Upper lobe of left lung (tissue), 6 donors: ENCODE results near the gene C11orf54. TPM values are rescaled to one million over a fixed set of nuclear protein-coding genes. Genes with fewer than 3 reads are reported as not detected.

ENCODE experiments used
- ATAC-seq, 2 donors: fragments of 200-7000 bp; cut with Tn5 transposase; one replicate each; pipeline ENCODE4 v1.9.1; 2022; ENCODE audit warnings: mild to moderate bottlenecking in 2 of 2, moderate library complexity in 2 of 2; ENCODE audit not compliant: low FRiP score in 2 of 2
- DNase-seq, 2 donors: peaks; one replicate each; pipeline ENCODE4 v3.0.0-alpha.2; 2019 to 2020
- H3K27ac ChIP-seq, 4 donors: fragments of 200-600 bp; sonication (generic); one replicate each; pipeline ENCODE4 v1.5.1; 2016 to 2019
- H3K27me3 ChIP-seq, 4 donors: fragments of 200-600 bp; sonication (generic); one replicate each; pipeline ENCODE4 v1.5.1; 2017 to 2019
- H3K36me3 ChIP-seq, 4 donors: fragments of 200-600 bp; sonication (generic); one replicate each; pipeline ENCODE4 v1.5.1; 2016 to 2019
- H3K4me1 ChIP-seq, 4 donors: fragments of 200-600 bp; sonication (generic); one replicate each; pipeline ENCODE4 v1.5.1; 2018 to 2019
- H3K4me3 ChIP-seq, 4 donors: fragments of 200-600 bp; sonication (generic); one replicate each; pipeline ENCODE4 v1.5.1; 2017 to 2019; ENCODE audit warnings: mild to moderate bottlenecking in 2 of 4, moderate library complexity in 1 of 4
- H3K9me3 ChIP-seq, 4 donors: fragments of 200-600 bp; sonication (generic); one replicate each; pipeline ENCODE4 v1.5.1; 2018 to 2019
- CTCF ChIP-seq, 6 experiments: fragments of 450-650 bp in 4 of 6; fragments of 200-600 bp in 2 of 6; sonication (generic) in 2 of 6; IDR thresholded peaks; one replicate each; pipeline ENCODE4 v1.5.1; 2016 to 2019; ENCODE audit warnings: antibody characterized with exemption in 6 of 6
- EP300 ChIP-seq, 4 donors: sonication (generic); formaldehyde crosslinking; IDR thresholded peaks; one replicate each; pipeline ENCODE4 v1.5.1; 2017; ENCODE audit warnings: antibody characterized with exemption in 4 of 4, control low read depth in 2 of 4
- POLR2A ChIP-seq, 4 donors: fragments of 450-650 bp; IDR thresholded peaks; one replicate each; pipeline ENCODE4 v1.5.1; 2016 to 2017; ENCODE audit warnings: antibody characterized with exemption in 4 of 4, mild to moderate bottlenecking in 2 of 4
- POLR2AphosphoS5 ChIP-seq, 2 donors: sonication (generic); formaldehyde crosslinking; IDR thresholded peaks; one replicate each; pipeline ENCODE4 v1.5.1; 2017; ENCODE audit warnings: antibody characterized with exemption in 2 of 2
- WGBS, 2 donors: methylation state at CpG; one replicate each; pipeline ENCODE4 v1.1.5; 2017 to 2018; 5-methylcytosine and 5-hydroxymethylcytosine counted together
- total RNA-seq, 6 donors: library from RNA; depleted of rRNA in 4 of 6; stranded (reverse); fragments of >200 nt in 4 of 6; gene quantifications; one replicate each; pipeline versions ENCODE4 v1.1.0 to v1.2.1, GENCODE V29; 2016 to 2021
- donor health status: DM: no; HTN: no; CAD: no; lungs with moderate emphysema.
- donor health status: DM: no; HTN: yes; CAD: no; lungs with severe emphysema.

C11orf54 gene
- total RNA-seq, 6 donors from 2014 or later = 23.6 to 81.3 (median 39.8) TPM

DNA sequence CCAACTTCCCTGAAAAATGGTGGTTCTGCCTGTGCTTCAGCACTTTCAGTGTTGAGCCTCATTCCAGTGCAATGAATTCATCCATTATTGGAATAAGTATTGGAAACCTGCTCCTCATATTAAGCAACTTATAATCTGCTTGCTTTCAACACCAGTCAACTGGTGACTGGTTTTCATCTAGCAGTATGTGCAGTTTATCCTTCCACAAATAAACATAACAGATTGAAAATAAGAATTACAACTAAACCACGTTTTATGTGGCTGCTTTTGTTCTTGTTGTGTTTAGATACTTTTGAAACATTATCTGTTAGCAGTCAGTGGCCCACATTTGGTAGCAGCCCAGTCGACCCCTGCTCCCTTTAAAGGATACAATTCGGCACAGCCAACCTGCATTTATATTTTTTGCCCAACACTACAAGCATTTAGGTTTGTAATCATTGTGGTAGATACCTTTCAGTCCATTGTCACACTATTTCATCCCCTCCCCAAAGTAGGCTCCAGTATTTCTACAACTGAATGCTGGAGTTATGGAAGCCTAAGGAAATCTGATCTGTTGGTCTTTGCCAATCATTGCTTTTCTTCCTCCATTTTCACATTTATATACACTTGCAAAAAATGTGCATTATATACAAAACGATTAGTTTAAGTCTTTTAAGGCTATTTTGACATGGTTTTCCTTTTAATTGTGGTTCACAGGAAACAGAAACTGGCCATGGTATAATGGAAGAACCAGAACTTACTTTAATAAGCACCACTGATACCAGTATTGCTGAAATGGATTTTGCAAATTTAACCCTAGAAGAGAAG is 13.3 kb upstream of the C11orf54 start:
- TF ChIP-seq POLR2A (IDR thresholded peaks at IDR 0.05) = no peak
- TF ChIP-seq CTCF (IDR thresholded peaks at IDR 0.05) = no peak
- no peak for TF ChIP-seq EP300 (IDR thresholded peaks at IDR 0.05)
- TF ChIP-seq POLR2AphosphoS5 (IDR thresholded peaks at IDR 0.05) = no peak
- ATAC-seq (no peak), DNase-seq (no peak)
- no peaks in the 10 kb centered on the region for H3K9me3 ChIP-seq
- H3K4me3 ChIP-seq = no peak overlapping the region
- H3K27me3 ChIP-seq = no peaks in the 10 kb centered on the region
- H3K4me1 ChIP-seq = no peaks in the 10 kb centered on the region
- peaks cover 30 to 93% (median 55%) of the 10 kb centered on the region in 4 donors for H3K36me3 ChIP-seq
- no peak overlapping the region for H3K27ac ChIP-seq
- 49 to 53% methylated on average over 4 of the region's 4 CpGs for WGBS, 2 donors

GRCh38 chr11:93728792-93729128 is 12.7 kb upstream of the C11orf54 start:
- TF ChIP-seq POLR2A (IDR thresholded peaks at IDR 0.05) (no peak), CTCF (IDR thresholded peaks at IDR 0.05) (no peak), POLR2AphosphoS5 (IDR thresholded peaks at IDR 0.05) (no peak), EP300 (IDR thresholded peaks at IDR 0.05) (no peak)
- Histone ChIP-seq H3K4me1 (peaks cover 0 to 4% (median 0%) of the 10 kb centered on the region in 4 donors), H3K27ac (no peak overlapping the region), H3K4me3 (no peak overlapping the region), H3K27me3 (no peaks in the 10 kb centered on the region), H3K36me3 (peaks cover 33 to 94% (median 59%) of the 10 kb centered on the region in 4 donors), H3K9me3 (no peaks in the 10 kb centered on the region)
- ATAC-seq (no peak), DNase-seq (no peak)
- WGBS, 2 donors = 90 to 91% methylated on average over 2 of the region's 2 CpGs

DNA sequence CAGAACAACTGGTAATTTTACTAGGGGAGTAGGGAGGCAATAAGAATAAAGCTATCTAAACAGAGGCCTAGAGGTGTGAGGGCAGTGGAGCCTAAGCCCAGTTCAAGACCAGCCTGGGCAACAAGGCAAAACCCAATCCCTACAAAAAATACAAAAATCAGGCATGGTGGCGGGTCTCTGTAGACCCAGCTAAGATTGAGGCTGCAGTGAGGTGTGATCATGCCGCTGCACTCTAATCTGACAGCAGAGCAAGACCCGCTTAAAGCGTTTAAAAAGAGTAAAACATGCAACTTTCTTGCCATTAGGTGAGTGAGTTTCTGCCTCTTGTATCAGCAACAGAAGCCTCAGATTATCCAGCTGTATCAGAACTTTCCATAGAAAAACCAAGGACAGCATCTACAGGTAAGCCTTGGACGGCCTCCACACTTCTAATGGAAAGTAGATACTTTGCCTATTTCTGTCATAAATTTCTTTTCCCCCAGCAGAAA is 12.3 kb upstream of the C11orf54 start:
- TF ChIP-seq EP300 (IDR thresholded peaks at IDR 0.05) = no peak
- TF ChIP-seq CTCF (IDR thresholded peaks at IDR 0.05) = no peak
- TF ChIP-seq POLR2A (IDR thresholded peaks at IDR 0.05) = no peak
- no peak for TF ChIP-seq POLR2AphosphoS5 (IDR thresholded peaks at IDR 0.05)
- H3K36me3 ChIP-seq = peaks cover 37 to 98% (median 60%) of the 10 kb centered on the region in 4 donors
- H3K4me3 ChIP-seq = no peak overlapping the region
- peaks cover 0 to 4% (median 0%) of the 10 kb centered on the region in 4 donors for H3K4me1 ChIP-seq
- ATAC-seq = no peak
- H3K9me3 ChIP-seq = no peaks in the 10 kb centered on the region
- DNase-seq = no peak
- H3K27ac ChIP-seq = no peak overlapping the region
- 97 to 99% methylated on average over 5 of the region's 5 CpGs for WGBS, 2 donors
- no peaks in the 10 kb centered on the region for H3K27me3 ChIP-seq

DNA sequence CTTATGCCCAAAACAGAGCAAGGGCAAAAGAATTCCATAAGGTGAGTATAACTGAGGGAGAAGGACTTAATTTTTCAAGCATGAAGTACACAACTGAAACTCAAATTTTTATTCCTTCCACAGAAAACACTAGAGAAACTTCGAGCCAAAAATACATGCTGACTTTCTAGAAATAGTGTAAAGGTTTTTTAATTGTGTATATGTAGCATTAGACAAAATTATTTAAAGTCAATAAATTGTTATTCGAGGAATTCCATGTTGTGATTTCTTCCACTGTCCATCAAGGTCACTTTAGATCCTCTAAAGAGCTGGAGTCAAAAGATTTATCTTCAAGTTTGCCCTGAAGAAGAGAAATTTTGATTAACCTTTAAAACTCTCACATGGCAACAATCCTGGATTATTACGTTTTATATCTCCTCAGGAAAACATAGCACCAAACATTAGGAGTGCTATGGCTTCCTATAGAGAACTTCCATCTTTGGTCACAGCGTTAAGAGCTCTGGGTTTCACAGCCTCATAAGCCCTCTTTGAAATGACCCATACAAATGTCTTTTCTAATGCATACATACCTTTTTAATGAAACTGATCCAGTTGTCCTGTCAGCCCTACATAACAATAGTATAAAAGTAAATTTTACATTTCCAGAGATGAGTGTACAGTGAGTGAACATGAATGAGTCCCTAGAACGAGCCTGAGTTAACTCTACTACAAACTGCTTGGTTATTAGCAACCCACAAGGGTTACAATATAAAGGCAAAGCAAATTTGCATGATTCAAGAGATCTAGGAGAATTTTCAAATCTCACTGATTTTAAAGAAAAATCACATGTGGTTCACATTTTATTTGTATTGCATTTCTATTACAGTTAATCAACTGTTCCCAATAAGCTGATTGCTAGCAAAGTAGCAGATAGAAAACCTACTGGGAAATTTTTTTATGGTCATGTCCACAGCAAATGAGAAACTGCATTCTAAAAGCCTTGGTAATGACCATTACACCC is 11.1 kb upstream of the C11orf54 start:
- no peak overlapping the region for H3K4me3 ChIP-seq
- 85 to 90% methylated on average over 5 of the region's 5 CpGs for WGBS, 2 donors
- no peaks in the 10 kb centered on the region for H3K27me3 ChIP-seq
- H3K9me3 ChIP-seq = no peaks in the 10 kb centered on the region
- H3K27ac ChIP-seq = no peak overlapping the region
- no peak for TF ChIP-seq POLR2A (IDR thresholded peaks at IDR 0.05)
- no peak for TF ChIP-seq POLR2AphosphoS5 (IDR thresholded peaks at IDR 0.05)
- TF ChIP-seq EP300 (IDR thresholded peaks at IDR 0.05) = no peak
- TF ChIP-seq CTCF (IDR thresholded peaks at IDR 0.05) = no peak
- DNase-seq (no peak), ATAC-seq (no peak)
- H3K4me1 ChIP-seq = peaks cover 0 to 12% (median 3%) of the 10 kb centered on the region in 4 donors
- H3K36me3 ChIP-seq = peaks cover 48 to 99% (median 69%) of the 10 kb centered on the region in 4 donors
